ENCODE measurements around the gene VRTN.

DNA sequence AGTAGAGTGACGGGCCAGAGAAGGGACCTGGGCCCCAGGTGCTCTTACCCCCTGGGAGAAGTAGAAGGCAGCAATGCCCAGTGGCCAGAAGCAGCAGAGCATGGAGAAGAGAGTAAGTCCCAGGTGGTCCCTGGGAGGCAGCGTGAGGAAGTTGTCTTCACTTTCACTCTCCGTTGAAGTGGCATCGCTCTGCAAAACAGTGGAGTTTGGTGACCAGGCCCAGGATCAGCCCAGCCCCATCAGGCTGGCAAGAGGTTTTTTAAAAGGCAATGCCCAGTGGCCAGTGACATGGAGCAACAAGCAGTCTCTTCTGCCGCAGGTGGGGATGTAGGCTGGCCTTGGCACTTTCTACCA is 59.5 kb downstream of the VRTN start:
- TF ChIP-seq, protein P1, sequence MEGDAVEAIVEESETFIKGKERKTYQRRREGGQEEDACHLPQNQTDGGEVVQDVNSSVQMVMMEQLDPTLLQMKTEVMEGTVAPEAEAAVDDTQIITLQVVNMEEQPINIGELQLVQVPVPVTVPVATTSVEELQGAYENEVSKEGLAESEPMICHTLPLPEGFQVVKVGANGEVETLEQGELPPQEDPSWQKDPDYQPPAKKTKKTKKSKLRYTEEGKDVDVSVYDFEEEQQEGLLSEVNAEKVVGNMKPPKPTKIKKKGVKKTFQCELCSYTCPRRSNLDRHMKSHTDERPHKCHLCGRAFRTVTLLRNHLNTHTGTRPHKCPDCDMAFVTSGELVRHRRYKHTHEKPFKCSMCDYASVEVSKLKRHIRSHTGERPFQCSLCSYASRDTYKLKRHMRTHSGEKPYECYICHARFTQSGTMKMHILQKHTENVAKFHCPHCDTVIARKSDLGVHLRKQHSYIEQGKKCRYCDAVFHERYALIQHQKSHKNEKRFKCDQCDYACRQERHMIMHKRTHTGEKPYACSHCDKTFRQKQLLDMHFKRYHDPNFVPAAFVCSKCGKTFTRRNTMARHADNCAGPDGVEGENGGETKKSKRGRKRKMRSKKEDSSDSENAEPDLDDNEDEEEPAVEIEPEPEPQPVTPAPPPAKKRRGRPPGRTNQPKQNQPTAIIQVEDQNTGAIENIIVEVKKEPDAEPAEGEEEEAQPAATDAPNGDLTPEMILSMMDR (IDR thresholded peaks at IDR 0.05), result no peak
- no peak for TF ChIP-seq POLR2A (IDR thresholded peaks at IDR 0.05)

Measured in Peyer's patch (tissue), 4 donors.